8988T (cell line): ENCODE measurements around the gene VCL.
"Not testable (repeated sequence)": the region's sequence is repeated elsewhere in the genome, so short reads cannot be mapped to it uniquely, and the experiment has no call there.

Experiments
- DNase-seq: peaks from one replicate; pipeline ENCODE4 v3.0.0; 2011

The VCL gene

GRCh38 chr10:73997787-73998622 is at the start of gene VCL:
VCL (plus strand) TSS chr10:73998116; CDS start chr10:73998208, 92 bp downstream.
- peak; percentile 73 for DNase-seq

GRCh38 chr10:73948947-73949633 is 48.8 kb upstream of the VCL start:
- DNase-seq: no peak

- no peak for DNase-seq
Observed at GRCh38 chr10:73950155-73950948, 47.6 kb upstream of the VCL start.

GRCh38 chr10:73953665-73954064 is 44.3 kb upstream of the VCL start:
- DNase-seq: no peak

GRCh38 chr10:73954737-73955136 is 43.2 kb upstream of the VCL start:
- no peak for DNase-seq

DNA sequence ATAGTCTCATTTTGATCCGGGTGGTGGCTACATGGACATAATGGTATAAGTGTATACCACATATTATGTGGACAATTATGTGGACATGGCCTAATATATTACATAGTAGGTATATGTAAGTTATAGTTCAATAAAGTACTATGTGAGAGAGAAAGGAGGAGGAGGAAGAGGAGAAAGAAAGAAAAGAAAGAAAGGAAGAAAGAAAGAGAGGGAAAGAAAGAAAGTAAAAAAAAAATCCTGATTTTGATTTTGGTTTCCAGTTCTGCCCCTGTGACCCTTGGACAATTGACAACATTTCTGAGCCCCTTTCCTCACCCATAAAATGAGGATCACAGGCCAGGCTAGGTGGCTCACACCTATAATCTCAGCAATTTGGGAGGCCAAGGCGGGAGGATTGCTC is 42.2 kb upstream of the VCL start:
- DNase-seq: no peak

GRCh38 chr10:73956476-73957359 is 41.2 kb upstream of the VCL start:
- DNase-seq: no peak

DNA sequence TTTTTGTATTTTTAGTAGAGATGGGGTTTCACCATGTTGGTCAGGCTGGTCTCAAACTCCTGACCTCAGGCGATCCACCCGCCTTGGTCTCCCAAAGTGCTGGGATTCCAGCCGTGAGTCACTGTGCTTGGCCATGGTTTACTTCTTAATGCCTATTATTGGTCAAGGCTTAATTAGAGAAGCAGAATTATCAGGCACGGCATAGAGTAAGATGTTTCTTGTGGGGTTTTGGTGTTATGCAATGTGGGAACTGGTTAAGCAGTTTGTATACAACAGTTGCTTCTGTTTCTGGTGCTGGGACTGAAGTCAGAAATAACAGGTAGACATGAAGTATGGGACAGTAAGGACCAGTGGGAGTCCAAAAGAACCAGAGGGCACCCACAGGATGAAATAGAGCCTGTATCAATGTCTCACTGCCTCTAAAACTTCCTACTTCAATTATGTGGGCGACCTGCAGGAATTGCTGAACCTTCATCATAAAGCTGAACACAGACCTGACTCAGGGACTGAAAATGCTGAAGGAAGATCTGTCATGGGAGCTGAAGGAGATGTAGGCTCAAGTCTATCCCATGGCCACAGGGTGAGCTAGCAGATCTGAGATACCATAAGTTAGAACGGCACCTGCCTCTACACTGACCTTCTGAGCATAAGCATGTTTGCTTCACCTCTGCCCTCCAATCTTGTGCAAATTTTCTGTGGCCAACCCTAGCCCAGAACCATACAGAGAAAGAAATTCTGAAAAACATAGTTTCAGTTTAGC is 38.3 kb upstream of the VCL start:
- no peak for DNase-seq

DNA sequence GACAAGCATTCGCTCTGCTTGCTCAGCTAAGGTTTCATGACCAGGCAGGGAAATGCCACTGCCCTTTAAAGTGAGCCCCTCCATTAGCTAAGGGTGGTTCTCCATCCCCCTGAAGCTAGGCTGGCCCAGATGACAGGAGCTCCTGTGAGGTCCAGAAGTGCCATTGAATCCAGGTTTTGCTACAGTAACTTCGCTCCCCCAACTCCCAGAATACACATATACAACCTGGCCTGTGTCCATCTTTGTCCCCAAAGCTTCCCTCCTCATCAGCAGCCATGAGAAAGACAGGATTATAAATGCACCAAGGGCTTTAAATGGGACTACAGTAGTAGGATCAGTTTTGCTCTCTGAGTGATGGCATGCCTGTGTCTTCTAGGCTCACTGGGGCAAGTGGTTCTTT is 35.5 kb upstream of the VCL start:
- DNase-seq: no peak

DNA sequence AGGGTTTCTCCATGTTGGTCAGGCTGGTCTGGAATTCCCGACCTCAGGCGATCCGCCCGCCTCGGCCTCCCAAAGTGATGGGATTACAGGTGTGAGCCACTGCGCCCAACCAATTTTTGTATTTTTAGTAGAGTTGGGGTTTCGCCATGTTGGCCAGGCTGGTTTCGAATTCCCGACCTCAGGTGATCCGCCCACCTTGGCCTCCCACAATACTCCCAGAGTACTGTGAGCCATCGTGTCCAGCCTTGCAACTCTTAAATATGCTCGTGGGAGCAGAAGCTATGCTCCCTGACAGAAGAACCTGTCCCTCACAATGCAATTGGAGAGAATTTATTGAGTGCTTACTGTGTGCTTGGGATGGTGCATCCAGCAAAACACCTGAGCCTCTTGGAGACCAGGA is 34.4 kb upstream of the VCL start:
- DNase-seq: not testable (repeated sequence)

DNA sequence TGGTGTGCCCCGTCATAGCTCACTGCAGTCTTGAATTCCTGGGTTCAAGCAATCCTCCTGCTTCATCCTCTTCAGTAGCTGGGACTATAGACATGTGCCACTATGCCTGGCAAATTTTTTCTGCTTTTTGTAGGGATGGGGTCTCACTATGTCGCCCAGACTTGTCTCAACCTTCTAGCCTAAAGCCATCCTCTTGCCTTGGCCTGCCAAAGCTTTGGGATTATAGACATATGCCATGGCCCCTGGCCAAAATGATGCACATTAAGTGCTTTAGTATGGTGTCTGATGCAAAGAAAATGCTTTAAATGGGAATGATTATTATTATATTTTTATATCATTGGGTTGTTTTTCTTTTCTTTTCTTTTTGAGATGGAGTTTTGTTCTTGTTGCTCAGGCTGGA is 33.2 kb upstream of the VCL start:
- DNase-seq: no peak

GRCh38 chr10:73965267-73965889 is 32.5 kb upstream of the VCL start:
- DNase-seq: not testable (repeated sequence)

GRCh38 chr10:73965890-73966768 is 31.8 kb upstream of the VCL start:
- DNase-seq: peak; percentile 37

DNA sequence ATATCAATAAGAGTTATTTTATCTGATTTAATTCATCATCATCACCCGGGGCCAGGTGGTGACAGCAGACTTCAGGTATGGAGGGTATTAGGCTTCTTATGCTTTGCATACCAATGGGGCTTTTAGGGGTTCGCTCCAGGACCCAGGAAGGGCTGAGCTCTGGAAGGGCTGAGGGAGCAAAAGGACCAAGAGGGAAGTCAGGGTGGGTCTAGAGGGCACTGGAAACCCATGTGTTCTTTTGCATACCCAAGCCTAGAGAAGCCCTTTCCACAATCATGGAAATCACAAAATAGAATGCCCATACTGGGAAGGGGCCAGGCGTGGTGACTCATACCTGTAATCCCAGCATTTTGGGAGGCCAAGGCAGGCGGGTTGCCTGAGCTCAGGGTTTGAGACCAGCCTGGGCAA is 30.9 kb upstream of the VCL start:
- no peak for DNase-seq

- DNase-seq: no peak
Observed at GRCh38 chr10:73967544-73967943, 30.4 kb upstream of the VCL start.

GRCh38 chr10:73968098-73968521 is 29.8 kb upstream of the VCL start:
- no peak for DNase-seq

DNA sequence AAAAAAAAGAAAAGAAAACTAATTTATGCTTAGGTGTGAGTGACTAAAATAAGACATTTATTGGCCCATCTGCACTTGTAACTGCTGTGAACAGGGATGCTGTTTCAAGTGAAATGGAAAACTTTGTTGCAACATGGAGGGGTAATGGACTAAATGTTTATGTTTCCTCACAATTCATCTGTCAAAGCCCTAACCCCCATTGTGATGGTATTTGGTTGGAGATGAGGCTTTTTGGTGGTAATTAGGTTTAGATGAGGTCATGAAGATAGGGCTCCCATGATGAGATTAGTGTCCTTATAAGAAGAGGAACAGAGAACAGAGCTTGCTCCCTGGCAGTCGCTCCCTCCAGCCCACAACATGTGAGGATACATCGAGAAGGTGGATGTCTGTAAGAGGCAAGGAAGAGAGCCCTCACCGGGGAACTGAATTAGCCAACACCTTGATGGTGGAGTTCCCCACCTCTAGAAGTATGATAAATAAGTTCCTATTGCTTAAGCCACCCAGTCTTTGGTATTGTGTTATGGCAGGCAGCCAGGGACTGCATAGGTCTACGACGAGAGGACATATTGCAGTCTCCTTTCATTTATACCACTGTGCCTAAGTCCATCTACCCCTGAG is 28.6 kb upstream of the VCL start:
- DNase-seq: no peak

DNA sequence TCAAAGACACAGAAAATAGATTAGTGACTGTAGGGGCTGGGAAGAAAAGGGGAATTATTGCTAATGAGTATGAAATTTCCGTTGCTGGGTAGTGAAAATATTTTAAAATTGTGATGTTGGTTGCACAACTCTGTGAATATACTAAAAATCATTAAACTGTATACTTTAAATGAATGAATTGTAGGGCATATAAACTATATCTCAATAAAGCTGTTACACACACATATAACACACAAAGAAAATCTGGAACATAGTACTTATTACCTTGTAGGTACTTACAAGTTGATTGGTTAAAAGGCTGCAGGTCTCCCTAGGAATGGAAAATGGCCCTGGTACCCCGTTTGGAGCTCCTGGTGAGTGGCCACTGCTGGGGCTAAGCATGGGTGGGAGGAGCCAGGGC is 27.1 kb upstream of the VCL start:
- no peak for DNase-seq

GRCh38 chr10:73971636-73972354 is 26.1 kb upstream of the VCL start:
- DNase-seq: no peak
